ENCODE data around the gene TSPAN12.

TSPAN12 gene

DNA sequence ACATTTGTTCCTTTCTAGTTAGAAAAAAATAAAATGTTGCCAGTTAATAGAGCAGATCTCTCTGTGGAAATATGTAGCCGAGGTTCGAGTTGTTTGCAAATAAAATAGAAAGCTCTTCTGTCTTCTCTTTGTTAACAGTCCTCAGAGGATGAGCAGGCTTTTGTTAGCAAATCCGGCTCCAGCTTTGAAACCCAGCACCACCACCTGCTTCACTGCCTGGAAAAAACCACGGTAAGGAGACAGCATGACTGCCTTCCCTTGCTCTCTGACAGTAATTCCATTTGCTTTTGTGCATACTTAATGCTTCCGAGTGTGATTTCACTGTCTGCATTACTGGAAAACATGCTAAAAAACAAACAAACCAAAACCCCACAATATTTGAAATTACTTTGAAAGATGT lies 115.6 kb downstream of the TSPAN12 start:
- no peak for DNase-seq

DNA sequence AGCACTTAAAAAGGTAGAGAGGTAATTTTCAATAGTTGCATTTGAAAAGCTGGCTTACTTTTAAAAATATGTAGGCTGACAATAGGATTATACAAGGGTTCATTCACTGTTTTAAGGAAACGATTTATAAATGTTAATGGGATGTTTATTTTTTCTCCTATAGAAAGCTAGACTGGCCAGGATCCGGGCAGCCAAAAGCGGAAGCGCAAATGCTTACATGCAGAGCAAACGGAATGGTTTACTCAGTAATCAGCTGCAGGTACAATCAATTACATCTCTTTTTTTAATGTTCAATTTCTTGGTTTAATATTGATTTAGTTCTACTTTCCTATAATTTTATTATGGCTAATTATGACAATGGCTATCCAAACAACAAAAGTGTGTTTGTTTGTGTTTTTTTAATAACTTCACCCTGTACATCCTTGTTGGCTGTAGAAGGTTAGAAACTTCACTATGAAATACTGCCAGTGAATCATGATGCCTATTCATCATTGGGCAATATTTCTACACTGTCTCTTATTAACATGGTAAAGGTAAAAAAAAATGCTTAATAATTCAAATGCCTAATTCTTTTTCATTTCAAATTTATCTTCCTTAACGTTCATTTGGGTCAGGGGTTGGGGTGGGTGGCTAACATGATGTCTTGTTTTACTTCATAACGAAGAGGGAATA lies 116.4 kb downstream of the TSPAN12 start:
- no peak for DNase-seq

DNA sequence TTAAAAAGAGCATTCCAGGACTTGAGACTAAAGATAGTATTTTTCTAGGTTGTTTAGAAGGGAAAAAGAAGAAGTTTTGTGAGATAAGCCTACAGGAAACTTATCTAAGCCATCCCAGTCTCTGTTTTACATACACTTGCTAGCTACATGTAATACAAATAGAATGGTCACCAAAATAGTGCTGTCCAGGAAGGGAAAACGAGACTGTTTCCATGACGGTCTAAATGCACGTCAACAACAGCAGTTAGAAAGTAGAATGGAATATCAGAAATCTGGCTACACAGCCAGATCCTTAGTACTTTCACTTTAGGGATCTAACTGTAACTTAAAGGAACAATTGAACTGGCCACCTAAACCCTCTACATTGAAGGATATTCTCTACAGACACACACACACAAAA lies 117.6 kb downstream of the TSPAN12 start:
- DNase-seq, result no peak

DNA sequence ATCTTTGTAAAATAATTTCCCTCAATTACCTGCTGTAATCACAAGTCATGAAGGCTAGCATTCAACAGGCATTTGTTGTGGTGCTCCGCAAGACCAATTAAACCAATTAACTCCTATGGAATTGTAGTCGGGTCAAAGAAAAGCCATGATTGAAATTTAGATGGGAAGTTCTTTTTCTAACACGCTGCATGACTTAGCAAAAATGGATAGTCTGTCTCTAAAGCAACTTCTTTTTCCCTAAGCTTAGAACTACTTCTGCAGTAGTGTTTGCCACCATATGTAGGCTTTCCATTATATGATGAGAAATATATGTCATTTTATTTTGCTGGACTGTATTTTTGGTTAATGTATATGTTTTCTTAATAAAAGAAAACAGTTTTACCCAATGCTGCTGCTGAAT lies 119.1 kb downstream of the TSPAN12 start:
- DNase-seq, result no peak
